ENCODE measurements around the gene TUT4. TPM values are rescaled to one million over a fixed set of nuclear protein-coding genes. Genes with fewer than 3 reads are reported as not detected.

The TUT4 gene
- total RNA-seq, 1 donor from 2014 or later, result 61.2 TPM

Other genes starting within 250 kb of the TUT4 start
- gene CC2D1B, start 186.9 kb downstream of the TUT4 start, total RNA-seq, result 34.8 and 36.7 TPM in 2 replicates
- gene ORC1, start 148.7 kb downstream of the TUT4 start, total RNA-seq, result 43.5 and 44.2 TPM in 2 replicates
- gene PRPF38A, start 148.5 kb downstream of the TUT4 start, total RNA-seq, result 106 and 108 TPM in 2 replicates
- 28.0 and 29.4 TPM in 2 replicates for gene GPX7, start 49.3 kb upstream of the TUT4 start, total RNA-seq
- gene SHISAL2A, start 80.1 kb upstream of the TUT4 start, total RNA-seq, result 4.8 and 5.0 TPM in 2 replicates
- gene COA7, start 145.3 kb upstream of the TUT4 start, total RNA-seq, result 37.8 and 40.2 TPM in 2 replicates
- gene ZYG11B, start 173.4 kb upstream of the TUT4 start, total RNA-seq, result 9.3 and 10.2 TPM in 2 replicates

Measured in activated CD4-positive, alpha-beta T cell treated with anti-CD3 and anti-CD28 coated beads, Interleukin-2, amount 10 ng/mL, durations not matched to agents 24 days and 14 days (primary cell).